Measurements from ENCODE around the gene UGGT2.
A peak's percentile ranks its signal among the peaks of the same experiment; 100 is the strongest.

Gene UGGT2

DNA sequence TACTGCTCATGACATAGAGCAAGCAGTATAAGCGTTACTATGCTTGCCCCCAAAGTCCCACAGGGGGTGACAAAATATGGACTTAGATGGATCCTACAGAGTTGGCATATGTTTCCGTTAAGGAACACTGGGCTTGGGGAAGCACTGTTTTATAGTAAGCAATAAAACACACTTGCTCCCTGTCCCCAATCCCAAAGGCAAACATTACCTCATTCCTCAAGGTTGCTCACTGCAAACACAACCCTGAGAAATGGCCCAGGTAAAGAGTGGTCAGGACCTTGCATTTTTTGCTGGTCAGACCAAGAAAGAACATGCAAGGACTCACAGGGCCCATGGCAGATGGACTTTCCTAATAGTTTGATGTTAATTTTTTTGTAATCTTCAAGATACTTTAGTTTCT is 32.3 kb downstream of the UGGT2 start:
- TF ChIP-seq, protein P1, sequence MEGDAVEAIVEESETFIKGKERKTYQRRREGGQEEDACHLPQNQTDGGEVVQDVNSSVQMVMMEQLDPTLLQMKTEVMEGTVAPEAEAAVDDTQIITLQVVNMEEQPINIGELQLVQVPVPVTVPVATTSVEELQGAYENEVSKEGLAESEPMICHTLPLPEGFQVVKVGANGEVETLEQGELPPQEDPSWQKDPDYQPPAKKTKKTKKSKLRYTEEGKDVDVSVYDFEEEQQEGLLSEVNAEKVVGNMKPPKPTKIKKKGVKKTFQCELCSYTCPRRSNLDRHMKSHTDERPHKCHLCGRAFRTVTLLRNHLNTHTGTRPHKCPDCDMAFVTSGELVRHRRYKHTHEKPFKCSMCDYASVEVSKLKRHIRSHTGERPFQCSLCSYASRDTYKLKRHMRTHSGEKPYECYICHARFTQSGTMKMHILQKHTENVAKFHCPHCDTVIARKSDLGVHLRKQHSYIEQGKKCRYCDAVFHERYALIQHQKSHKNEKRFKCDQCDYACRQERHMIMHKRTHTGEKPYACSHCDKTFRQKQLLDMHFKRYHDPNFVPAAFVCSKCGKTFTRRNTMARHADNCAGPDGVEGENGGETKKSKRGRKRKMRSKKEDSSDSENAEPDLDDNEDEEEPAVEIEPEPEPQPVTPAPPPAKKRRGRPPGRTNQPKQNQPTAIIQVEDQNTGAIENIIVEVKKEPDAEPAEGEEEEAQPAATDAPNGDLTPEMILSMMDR (conservative IDR thresholded peaks at IDR 0.05; ENCODE audit: low read depth, low read length), result no peak
- no peaks in the 10 kb centered on the region for H3K27me3 ChIP-seq (ENCODE audit: insufficient read depth, low read depth)
- no peaks in the 10 kb centered on the region for H3K79me2 ChIP-seq (ENCODE audit: insufficient read depth, low read depth)
- no peak overlapping the region for H2AFZ ChIP-seq (ENCODE audit: low read depth)
- H4K20me1 ChIP-seq (ENCODE audit: insufficient read depth), result no peaks in the 10 kb centered on the region
- H3K9ac ChIP-seq, result no peak overlapping the region
- no peak overlapping the region for H3K4me3 ChIP-seq (IDR thresholded peaks at IDR 0.05; ENCODE audit: insufficient read depth, low read depth, low read length)
- no peaks in the 10 kb centered on the region for H3K36me3 ChIP-seq (ENCODE audit: insufficient read depth)
- H3K4me1 ChIP-seq (ENCODE audit: low read depth, poor library complexity, severe bottlenecking), result peaks cover 19% of the 10 kb centered on the region
- no peak overlapping the region for H3K4me2 ChIP-seq
- H3K27ac ChIP-seq, result no peak overlapping the region

DNA sequence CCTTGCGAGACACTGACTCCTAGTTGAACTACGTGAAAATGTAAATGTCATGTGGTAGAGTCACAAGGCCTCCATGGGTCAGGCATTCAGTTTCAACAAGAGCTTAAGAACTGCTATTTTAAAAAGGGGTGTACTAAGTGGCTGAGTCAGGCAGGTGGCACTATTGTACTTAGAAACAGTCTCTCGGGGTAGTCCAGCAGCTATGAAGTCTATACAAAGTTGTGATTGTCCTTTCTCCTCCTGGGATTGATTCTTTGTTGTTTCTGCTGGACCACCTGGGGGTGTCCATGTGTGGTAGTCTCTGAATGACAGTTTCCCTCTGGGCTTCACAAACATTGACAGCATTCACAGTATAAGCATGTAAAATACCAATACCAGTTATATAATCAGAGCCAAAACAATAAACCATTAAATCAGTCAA is 33.0 kb downstream of the UGGT2 start:
- Histone ChIP-seq H3K36me3 (ENCODE audit: insufficient read depth) (no peaks in the 10 kb centered on the region), H3K4me2 (no peak overlapping the region), H3K79me2 (ENCODE audit: insufficient read depth, low read depth) (no peaks in the 10 kb centered on the region), H4K20me1 (ENCODE audit: insufficient read depth) (no peaks in the 10 kb centered on the region), H3K4me1 (ENCODE audit: low read depth, poor library complexity, severe bottlenecking) (peaks cover 16% of the 10 kb centered on the region), H3K4me3 (IDR thresholded peaks at IDR 0.05; ENCODE audit: insufficient read depth, low read depth, low read length) (no peak overlapping the region), H3K27me3 (ENCODE audit: insufficient read depth, low read depth) (no peaks in the 10 kb centered on the region), H3K27ac (no peak overlapping the region), H2AFZ (ENCODE audit: low read depth) (no peak overlapping the region), H3K9ac (no peak overlapping the region)
- TF ChIP-seq, protein P1 (conservative IDR thresholded peaks at IDR 0.05; ENCODE audit: low read depth, low read length), result peak; percentile 68

DNA sequence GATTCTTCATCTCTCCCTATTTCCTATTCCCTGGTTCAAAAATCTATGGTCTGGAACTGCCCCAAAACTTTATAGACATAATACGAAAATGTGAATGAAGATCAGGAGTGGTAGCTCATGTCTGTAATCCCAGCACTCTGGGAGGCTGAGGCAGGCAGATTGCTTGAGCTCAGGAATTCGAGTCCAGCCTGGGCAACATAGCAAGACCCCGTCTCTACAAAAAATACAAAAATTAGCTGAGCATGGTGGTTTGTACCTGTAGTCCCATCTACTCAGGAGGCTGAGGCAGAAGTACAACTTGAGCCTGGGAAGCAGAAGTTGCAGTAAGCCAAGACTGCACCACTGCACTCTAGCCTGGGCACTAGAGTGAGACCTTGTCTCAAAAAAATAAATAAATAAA is 35.1 kb downstream of the UGGT2 start:
- TF ChIP-seq, protein P1 (conservative IDR thresholded peaks at IDR 0.05; ENCODE audit: low read depth, low read length), result no peak
- Histone ChIP-seq H3K27me3 (ENCODE audit: insufficient read depth, low read depth) (no peaks in the 10 kb centered on the region), H4K20me1 (ENCODE audit: insufficient read depth) (no peaks in the 10 kb centered on the region), H3K9ac (no peak overlapping the region), H3K27ac (no peak overlapping the region), H2AFZ (ENCODE audit: low read depth) (no peak overlapping the region), H3K4me3 (IDR thresholded peaks at IDR 0.05; ENCODE audit: insufficient read depth, low read depth, low read length) (no peak overlapping the region), H3K4me1 (ENCODE audit: low read depth, poor library complexity, severe bottlenecking) (peaks cover 6% of the 10 kb centered on the region), H3K79me2 (ENCODE audit: insufficient read depth, low read depth) (no peaks in the 10 kb centered on the region), H3K36me3 (ENCODE audit: insufficient read depth) (no peaks in the 10 kb centered on the region), H3K4me2 (no peak overlapping the region)

DNA sequence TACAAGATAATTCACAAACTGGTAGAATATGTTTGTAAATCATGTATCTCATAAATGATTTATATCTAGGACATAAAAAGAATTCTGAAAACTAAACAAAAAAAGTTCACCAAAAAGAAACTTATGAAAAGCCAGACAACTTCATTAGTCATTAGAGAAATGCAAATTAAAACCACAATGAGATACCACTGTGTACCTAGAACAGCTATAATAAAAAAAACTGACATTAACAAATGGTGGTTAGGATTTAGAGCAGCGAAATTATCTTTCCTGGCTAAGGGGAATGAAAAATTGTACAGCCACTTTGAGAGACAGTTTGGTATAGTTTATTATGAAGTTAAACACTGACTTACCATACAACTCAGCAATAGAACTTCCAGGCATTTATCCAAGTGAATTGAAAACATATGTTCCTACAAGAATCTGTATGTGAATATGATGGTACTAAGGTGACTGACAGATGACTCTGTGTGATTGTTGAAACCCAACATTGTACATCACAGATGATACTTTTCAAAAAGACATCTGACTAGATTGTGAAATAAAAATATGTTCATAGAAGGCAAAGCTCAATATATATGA is 41.8 kb downstream of the UGGT2 start:
- no peak overlapping the region for H3K4me3 ChIP-seq (IDR thresholded peaks at IDR 0.05; ENCODE audit: insufficient read depth, low read depth, low read length)
- no peak overlapping the region for H3K27ac ChIP-seq
- no peaks in the 10 kb centered on the region for H3K27me3 ChIP-seq (ENCODE audit: insufficient read depth, low read depth)
- no peaks in the 10 kb centered on the region for H3K36me3 ChIP-seq (ENCODE audit: insufficient read depth)
- H3K4me1 ChIP-seq (ENCODE audit: low read depth, poor library complexity, severe bottlenecking), result no peaks in the 10 kb centered on the region
- TF ChIP-seq, protein P1 (conservative IDR thresholded peaks at IDR 0.05; ENCODE audit: low read depth, low read length), result no peak
- H4K20me1 ChIP-seq (ENCODE audit: insufficient read depth), result no peaks in the 10 kb centered on the region
- no peak overlapping the region for H2AFZ ChIP-seq (ENCODE audit: low read depth)
- H3K79me2 ChIP-seq (ENCODE audit: insufficient read depth, low read depth), result no peaks in the 10 kb centered on the region
- H3K4me2 ChIP-seq, result no peak overlapping the region
- H3K9ac ChIP-seq, result no peak overlapping the region
